Endometrial microvascular endothelial cells (primary cell): ENCODE results near the gene PRKX. TPM values are rescaled to one million over a fixed set of nuclear protein-coding genes. Genes with fewer than 3 reads are reported as not detected.
"Not testable (repeated sequence)": the region's sequence is repeated elsewhere in the genome, so short reads cannot be mapped to it uniquely, and the experiment has no call there.

Experiments used
- in situ Hi-C: cut with HindIII; loops from 2 replicates; pipeline ENCODE4 v1.10.0; 2017; ENCODE audit warnings: low sequenced_read_pairs, low pct_unique_long_range_greater_than_20kb; ENCODE audit errors: inconsistent ontology term
- total RNA-seq: library from RNA; depleted of rRNA; stranded (reverse); fragments of >200 nt; gene quantifications from one replicate; pipeline ENCODE4 v1.2.3, GENCODE V29; 2015; ENCODE audit errors: inconsistent ontology term

Gene PRKX
- total RNA-seq, 1 donor from 2014 or later = 26.7 TPM

- in situ Hi-C loops = no loop called here
These were observed 602 bp downstream of the PRKX start for GRCh38 chrX:3712870-3713224.

- in situ Hi-C loops = no loop called here
These were observed 1.2 kb downstream of the PRKX start for GRCh38 chrX:3712051-3712869.

GRCh38 chrX:3711331-3711917, 2.0 kb downstream of the PRKX start:
- in situ Hi-C loops = no loop called here

GRCh38 chrX:3707673-3708274, 5.7 kb downstream of the PRKX start:
- in situ Hi-C loops = not testable (repeated sequence)

- in situ Hi-C loops = no loop called here
These were observed 7.0 kb downstream of the PRKX start for GRCh38 chrX:3706481-3706880.

- in situ Hi-C loops = not testable (repeated sequence)
These were observed 10.2 kb downstream of the PRKX start for GRCh38 chrX:3703251-3703650.

GRCh38 chrX:3702095-3702494, 11.4 kb downstream of the PRKX start:
- in situ Hi-C loops = not testable (repeated sequence)

GRCh38 chrX:3701445-3701928, 12.0 kb downstream of the PRKX start:
- in situ Hi-C loops = not testable (repeated sequence)

GRCh38 chrX:3699821-3700381, 13.5 kb downstream of the PRKX start:
- in situ Hi-C loops = no loop called here

GRCh38 chrX:3697701-3698279, 15.7 kb downstream of the PRKX start:
- in situ Hi-C loops = no loop called here

GRCh38 chrX:3697220-3697684, 16.2 kb downstream of the PRKX start:
- in situ Hi-C loops = no loop called here

GRCh38 chrX:3695536-3695935, 17.9 kb downstream of the PRKX start:
- in situ Hi-C loops = no loop called here

- in situ Hi-C loops = no loop called here
These were observed 23.3 kb downstream of the PRKX start for GRCh38 chrX:3690140-3690539.

- in situ Hi-C loops = not testable (repeated sequence)
These were observed 30.2 kb downstream of the PRKX start for GRCh38 chrX:3683236-3683635.

GRCh38 chrX:3680459-3680858, 33.0 kb downstream of the PRKX start:
- in situ Hi-C loops = no loop called here

GRCh38 chrX:3679669-3680068, 33.8 kb downstream of the PRKX start:
- in situ Hi-C loops = no loop called here

- in situ Hi-C loops = no loop called here
These were observed 35.1 kb downstream of the PRKX start for GRCh38 chrX:3678328-3678727.

GRCh38 chrX:3674881-3675280, 38.6 kb downstream of the PRKX start:
- in situ Hi-C loops = no loop called here

GRCh38 chrX:3669841-3670475, 43.5 kb downstream of the PRKX start:
- in situ Hi-C loops = no loop called here
